Osteoblast (primary cell): ENCODE results near the gene ANGPTL2. TPM values are rescaled to one million over a fixed set of nuclear protein-coding genes. Genes with fewer than 3 reads are reported as not detected.

Experiments
- DNase-seq: peaks from one replicate; pipeline ENCODE4 v3.0.0; 2011; ENCODE audit warnings: low spot score, mixed read lengths; ENCODE audit not compliant: insufficient read length; ENCODE audit errors: missing footprints
- H2AFZ ChIP-seq: 2 replicates; pipeline ENCODE4 v1.6.0; 2011; ENCODE audit warnings: mild to moderate bottlenecking, low read length
- H3K27ac ChIP-seq: 2 replicates; pipeline ENCODE4 v1.5.1; 2011; ENCODE audit warnings: mild to moderate bottlenecking, low read depth, low read length, moderate library complexity
- H3K27me3 ChIP-seq: 2 replicates; pipeline ENCODE4 v1.6.0; 2012; ENCODE audit warnings: mild to moderate bottlenecking, control low read depth, inconsistent platforms, low read length, moderate library complexity; ENCODE audit not compliant: insufficient read depth
- H3K36me3 ChIP-seq: 2 replicates; pipeline ENCODE4 v1.5.1; 2011; ENCODE audit warnings: mild to moderate bottlenecking, low read length, control low read depth, moderate library complexity; ENCODE audit not compliant: insufficient read depth
- H3K4me1 ChIP-seq: 2 replicates; pipeline ENCODE4 v1.5.1; 2011; ENCODE audit warnings: mild to moderate bottlenecking, low read length, control low read depth, moderate library complexity; ENCODE audit not compliant: insufficient read depth
- H3K4me2 ChIP-seq: 2 replicates; pipeline ENCODE4 v1.6.0; 2011; ENCODE audit warnings: mild to moderate bottlenecking, low read length; ENCODE audit not compliant: insufficient read depth
- H3K4me3 ChIP-seq: fragments of 200-600 bp; sonication (generic); 3 replicates; pipeline ENCODE4 v1.5.1; 2012; ENCODE audit warnings: mild to moderate bottlenecking, low read length, inconsistent platforms; ENCODE audit not compliant: insufficient read depth
- H3K79me2 ChIP-seq: 2 replicates; pipeline ENCODE4 v1.6.0; 2012; ENCODE audit warnings: mild to moderate bottlenecking, low read length, control low read depth, inconsistent platforms; ENCODE audit not compliant: insufficient read depth
- H3K9me3 ChIP-seq: 2 replicates; pipeline ENCODE4 v1.5.1; 2011; ENCODE audit warnings: low read depth, low read length, control low read depth
- H4K20me1 ChIP-seq: 2 replicates; pipeline ENCODE4 v1.6.0; 2012; ENCODE audit warnings: mild to moderate bottlenecking, low read length, control low read depth; ENCODE audit not compliant: insufficient read depth
- total RNA-seq: library from RNA; depleted of rRNA; stranded (reverse); fragments of >200 nt; gene quantifications from 2 replicates; pipeline ENCODE4 v1.2.3, GENCODE V29; 2012
- TF ChIP-seq, protein P1 (sequence below): IDR thresholded peaks from 2 replicates; pipeline ENCODE4 v1.5.1; 2011; ENCODE audit warnings: mild to moderate bottlenecking, low read depth, low read length, moderate library complexity; ENCODE audit errors: extremely low read depth

The ANGPTL2 gene
- total RNA-seq, 1 donor = 39.8 TPM

DNA sequence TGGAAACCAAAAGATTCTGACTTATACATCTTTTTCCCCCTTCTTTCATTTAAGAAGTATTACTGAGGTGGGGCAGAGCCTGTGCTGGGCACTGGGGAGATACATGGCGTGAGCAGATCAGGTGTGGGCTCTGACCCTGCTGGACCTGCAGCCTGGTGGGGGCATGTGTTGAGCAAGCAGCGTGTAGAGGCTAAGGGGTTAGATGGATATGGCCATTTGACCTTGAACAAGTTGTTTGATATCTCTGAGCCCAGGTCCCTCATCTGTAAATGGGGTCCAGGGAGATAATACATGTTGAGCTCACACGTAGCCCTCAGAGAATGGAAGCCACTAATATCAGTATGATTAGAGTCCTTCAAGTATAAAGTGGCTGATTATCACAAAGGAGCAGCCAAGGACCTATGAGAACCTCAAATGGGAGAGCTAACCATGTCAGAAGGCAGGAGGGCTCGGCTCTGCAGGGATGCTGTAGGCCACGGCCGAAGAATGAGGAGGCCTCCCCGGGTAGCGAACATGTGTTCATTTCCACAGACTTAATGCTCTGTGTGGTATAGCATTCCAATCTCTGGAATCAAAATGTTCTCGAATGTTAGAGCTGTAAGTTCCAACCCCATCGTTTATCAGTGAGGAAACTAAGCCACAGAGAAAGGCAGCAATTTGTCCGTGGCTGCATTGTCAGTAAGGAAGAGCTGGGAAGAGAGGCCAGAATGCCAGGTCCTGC, 15.4 kb upstream of the ANGPTL2 start:
- H3K4me3 ChIP-seq = no peak overlapping the region
- no peak overlapping the region for H2AFZ ChIP-seq
- TF ChIP-seq, protein P1, sequence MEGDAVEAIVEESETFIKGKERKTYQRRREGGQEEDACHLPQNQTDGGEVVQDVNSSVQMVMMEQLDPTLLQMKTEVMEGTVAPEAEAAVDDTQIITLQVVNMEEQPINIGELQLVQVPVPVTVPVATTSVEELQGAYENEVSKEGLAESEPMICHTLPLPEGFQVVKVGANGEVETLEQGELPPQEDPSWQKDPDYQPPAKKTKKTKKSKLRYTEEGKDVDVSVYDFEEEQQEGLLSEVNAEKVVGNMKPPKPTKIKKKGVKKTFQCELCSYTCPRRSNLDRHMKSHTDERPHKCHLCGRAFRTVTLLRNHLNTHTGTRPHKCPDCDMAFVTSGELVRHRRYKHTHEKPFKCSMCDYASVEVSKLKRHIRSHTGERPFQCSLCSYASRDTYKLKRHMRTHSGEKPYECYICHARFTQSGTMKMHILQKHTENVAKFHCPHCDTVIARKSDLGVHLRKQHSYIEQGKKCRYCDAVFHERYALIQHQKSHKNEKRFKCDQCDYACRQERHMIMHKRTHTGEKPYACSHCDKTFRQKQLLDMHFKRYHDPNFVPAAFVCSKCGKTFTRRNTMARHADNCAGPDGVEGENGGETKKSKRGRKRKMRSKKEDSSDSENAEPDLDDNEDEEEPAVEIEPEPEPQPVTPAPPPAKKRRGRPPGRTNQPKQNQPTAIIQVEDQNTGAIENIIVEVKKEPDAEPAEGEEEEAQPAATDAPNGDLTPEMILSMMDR = no peak
- H4K20me1 ChIP-seq = no peaks in the 10 kb centered on the region
- no peaks in the 10 kb centered on the region for H3K36me3 ChIP-seq
- H3K79me2 ChIP-seq = no peaks in the 10 kb centered on the region
- no peak overlapping the region for H3K27ac ChIP-seq
- H3K4me1 ChIP-seq = peaks cover 22% of the 10 kb centered on the region
- H3K27me3 ChIP-seq = peaks cover 4% of the 10 kb centered on the region
- no peak for DNase-seq
- H3K9me3 ChIP-seq = no peaks in the 10 kb centered on the region
- no peak overlapping the region for H3K4me2 ChIP-seq

DNA sequence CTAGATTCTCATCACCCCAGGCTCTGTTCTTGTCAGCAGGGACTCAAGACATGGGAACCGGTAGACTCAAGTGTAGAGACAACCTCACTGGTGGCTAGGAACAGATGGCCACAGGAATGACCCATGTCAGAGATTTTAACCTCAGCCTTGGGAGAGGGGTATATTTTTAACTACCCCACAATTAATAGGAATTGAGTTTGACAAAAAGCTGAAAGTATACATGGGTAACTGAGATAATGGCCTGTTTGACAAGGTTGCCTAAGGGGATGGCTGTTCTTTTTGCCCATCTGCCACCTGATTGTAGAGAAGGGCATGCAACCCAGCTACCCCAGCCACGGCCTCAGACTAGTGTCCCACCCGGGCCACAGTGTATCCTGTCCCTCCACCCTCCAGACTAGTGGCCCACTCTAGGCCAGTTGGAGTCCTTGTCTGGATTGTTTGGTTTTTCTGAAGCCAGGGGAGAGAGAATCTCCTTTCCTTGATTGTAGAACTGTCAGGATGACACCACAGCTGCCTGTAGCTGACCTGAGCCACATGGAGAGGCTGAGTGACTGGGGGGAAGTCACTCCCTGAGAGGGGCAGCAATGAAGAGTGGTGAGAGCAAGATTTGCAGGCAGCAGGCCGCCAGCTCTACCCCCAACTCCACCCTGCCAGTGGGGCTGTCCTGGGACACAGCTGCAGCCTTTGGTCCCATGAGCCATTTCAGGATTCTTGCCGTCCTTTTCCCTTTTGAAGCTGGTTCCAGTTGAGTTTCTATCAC, 14.6 kb upstream of the ANGPTL2 start:
- Histone ChIP-seq H3K79me2 (no peaks in the 10 kb centered on the region), H3K9me3 (no peaks in the 10 kb centered on the region), H3K4me2 (no peak overlapping the region), H3K27ac (no peak overlapping the region), H3K4me1 (peaks cover 29% of the 10 kb centered on the region), H3K36me3 (no peaks in the 10 kb centered on the region), H3K4me3 (no peak overlapping the region), H2AFZ (no peak overlapping the region), H3K27me3 (peaks cover 4% of the 10 kb centered on the region), H4K20me1 (no peaks in the 10 kb centered on the region)
- TF ChIP-seq, protein P1 = no peak
- DNase-seq = no peak

GRCh38 chr9:127136081-127136879, 13.8 kb upstream of the ANGPTL2 start:
- peaks cover 4% of the 10 kb centered on the region for H3K27me3 ChIP-seq
- no peak for DNase-seq
- no peaks in the 10 kb centered on the region for H4K20me1 ChIP-seq
- no peaks in the 10 kb centered on the region for H3K79me2 ChIP-seq
- no peak overlapping the region for H3K4me3 ChIP-seq
- no peak overlapping the region for H3K27ac ChIP-seq
- no peaks in the 10 kb centered on the region for H3K9me3 ChIP-seq
- TF ChIP-seq, protein P1 = no peak
- no peak overlapping the region for H2AFZ ChIP-seq
- peaks cover 37% of the 10 kb centered on the region for H3K4me1 ChIP-seq
- H3K4me2 ChIP-seq = no peak overlapping the region
- H3K36me3 ChIP-seq = no peaks in the 10 kb centered on the region
